Measurements from ENCODE around the gene RPP21. TPM values are rescaled to one million over a fixed set of nuclear protein-coding genes. Genes with fewer than 3 reads are reported as not detected.

RPP21 gene
- total and polyA plus RNA-seq, 2 of the 8 experiments (the other 6 are each of a cell fraction or from before 2014, with no cell fraction given) = 63.0 to 219 TPM

DNA sequence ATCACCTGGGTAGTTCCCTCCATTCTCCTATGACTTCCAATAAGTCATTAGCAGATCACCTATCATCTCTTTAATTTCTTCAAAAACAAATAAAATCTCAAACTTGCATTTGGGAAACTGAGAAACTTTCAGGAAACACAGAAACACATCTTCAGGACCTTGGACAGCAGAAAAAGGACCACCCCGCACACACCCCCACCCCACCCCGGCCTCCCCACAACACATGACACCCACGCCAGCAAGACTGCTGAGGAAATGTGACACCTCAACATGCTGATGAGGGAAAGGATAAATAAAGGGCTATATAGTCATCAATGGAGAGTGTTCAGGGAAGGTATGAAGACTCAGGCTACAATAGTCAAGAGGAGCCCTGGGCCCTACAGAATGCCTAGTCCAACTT is 33.9 kb upstream of the RPP21 start (continued):
- no peak for TF ChIP-seq ATF2 (IDR thresholded peaks at IDR 0.05; ENCODE audit: low read length)
- no peak for TF ChIP-seq CBX5 (IDR thresholded peaks at IDR 0.05; ENCODE audit: low read depth, low read length)
- no peak for TF ChIP-seq CHD2 (IDR thresholded peaks at IDR 0.05; ENCODE audit: low read length)
- no peak for TF ChIP-seq PHF8 (conservative IDR thresholded peaks at IDR 0.05; ENCODE audit: low read depth, low read length)
- TF ChIP-seq FOSL1 (IDR thresholded peaks at IDR 0.05; ENCODE audit: insufficient read depth, low read depth, low read length) = no peak
- no peak for TF ChIP-seq SAP30 (IDR thresholded peaks at IDR 0.05; ENCODE audit: insufficient read depth, insufficient replicate concordance, low read length)
- TF ChIP-seq USF2 (IDR thresholded peaks at IDR 0.05; ENCODE audit: low read length) = no peak
- TF ChIP-seq NANOG (IDR thresholded peaks at IDR 0.05; ENCODE audit: insufficient read depth, low read depth, low read length, poor library complexity, severe bottlenecking) = no peak
- no peak for TF ChIP-seq SIRT6 (IDR thresholded peaks at IDR 0.05; ENCODE audit: low read length)
- TF ChIP-seq SIX5 (IDR thresholded peaks at IDR 0.05; ENCODE audit: low read depth, low read length) = no peak
- TF ChIP-seq EP300 (IDR thresholded peaks at IDR 0.05; ENCODE audit: borderline replicate concordance in 1 of 2, low read depth in 2 of 2, low read length in 2 of 2) = no peak

Data from H1 (cell line).